K562 (cell line): ENCODE results near the gene LRMDA. TPM values are rescaled to one million over a fixed set of nuclear protein-coding genes. Genes with fewer than 3 reads are reported as not detected.

ENCODE experiments used
- HDGF ChIP-seq: fragments of 450-650 bp; IDR thresholded peaks from 2 replicates; pipeline ENCODE4 v1.6.1; 2016
- HIVEP1 ChIP-seq: fragments of 250-450 bp; sonication (Bioruptor Pico); IDR thresholded peaks from 2 replicates; pipeline ENCODE4 v1.4.0; 2020; ENCODE audit warnings: mild to moderate bottlenecking
- POLR2H ChIP-seq: IDR thresholded peaks from 2 replicates; pipeline ENCODE4 v1.6.1; 2016; ENCODE audit warnings: missing genetic modification characterization, low read depth, mild to moderate bottlenecking, control low read depth, missing compliant biosample characterization, moderate library complexity
- ZFP36 ChIP-seq: fragments of 150-350 bp; IDR thresholded peaks from 2 replicates; pipeline ENCODE4 v1.6.1; 2018; ENCODE audit warnings: low read length, low read depth; ENCODE audit not compliant: partially characterized antibody
- polyA plus RNA-seq, 8 experiments: library from polyadenylated mRNA; depleted of rRNA in 4 of 8; stranded (reverse) in 5 of 8; unstranded in 3 of 8; fragments of >200 nt; fragmentation: Nextera tagmentation in 2 of 8; fragmentation: Illumina TruSeq in 1 of 8; extraction: Ambion mirVana in 2 of 8; extraction: Trizol in 1 of 8; gene quantifications; 2 replicates each; pipeline versions ENCODE4 v1.2.1 to v1.2.3, GENCODE V29; 2011 to 2014; ENCODE audit warnings: inconsistent platforms in 1 of 8, missing spikeins in 1 of 8
- total RNA-seq, 7 experiments: library from RNA; depleted of rRNA in 6 of 7; stranded (reverse); fragments of >200 nt in 6 of 7; fragmentation: Illumina TruSeq in 2 of 7; extraction: Trizol in 2 of 7; gene quantifications; 2 replicates each; pipeline versions ENCODE4 v1.2.1 to v1.2.3, GENCODE V29; 2011 to 2021; ENCODE audit warnings: low replicate concordance in 1 of 7
- TF ChIP-seq, protein P1 (sequence below): fragments of 250-450 bp; sonication (Bioruptor Pico); IDR thresholded peaks from 2 replicates; pipeline ENCODE4 v1.4.0; 2020; ENCODE audit warnings: mild to moderate bottlenecking, moderate library complexity
- TF ChIP-seq, protein P2 (sequence below): fragments of 450-650 bp; IDR thresholded peaks from 2 replicates; pipeline ENCODE4 v1.6.1; 2014; ENCODE audit warnings: low read depth, mild to moderate bottlenecking, moderate library complexity, borderline replicate concordance
- TF ChIP-seq, protein P3 (sequence below): fragments of 450-650 bp; formaldehyde crosslinking; IDR thresholded peaks from 2 replicates; pipeline ENCODE4 v1.4.0; 2022; ENCODE audit warnings: missing genetic modification characterization

The LRMDA gene
- total and polyA plus RNA-seq, 9 of the 15 experiments (the other 6 are each of a cell fraction or from before 2014, with no cell fraction given): 0.25 TPM; not detected in 8

DNA sequence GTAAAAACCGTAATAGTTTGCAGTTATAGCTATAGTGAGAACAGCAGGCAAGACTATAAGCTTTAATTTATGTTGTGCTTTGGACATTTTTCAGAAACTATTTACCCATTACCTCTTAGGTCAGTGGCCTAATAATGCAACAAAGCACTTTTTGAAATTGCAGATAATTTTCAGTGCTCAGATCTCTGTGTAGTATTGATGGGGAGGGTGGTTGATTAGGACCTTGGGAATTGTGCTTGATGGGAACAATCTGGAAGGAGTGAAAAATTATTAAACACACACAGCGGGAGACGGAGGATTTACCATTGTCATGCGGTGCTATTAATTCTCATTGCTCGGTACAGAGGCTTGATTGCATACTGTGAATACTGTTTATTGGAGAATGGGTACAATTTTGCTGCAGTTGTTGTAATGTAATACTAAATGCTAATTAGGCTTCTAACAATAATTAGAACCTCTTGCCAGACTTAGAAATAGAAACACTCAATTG, 304.8 kb downstream of the LRMDA start (continued):
- TF ChIP-seq, protein P1, sequence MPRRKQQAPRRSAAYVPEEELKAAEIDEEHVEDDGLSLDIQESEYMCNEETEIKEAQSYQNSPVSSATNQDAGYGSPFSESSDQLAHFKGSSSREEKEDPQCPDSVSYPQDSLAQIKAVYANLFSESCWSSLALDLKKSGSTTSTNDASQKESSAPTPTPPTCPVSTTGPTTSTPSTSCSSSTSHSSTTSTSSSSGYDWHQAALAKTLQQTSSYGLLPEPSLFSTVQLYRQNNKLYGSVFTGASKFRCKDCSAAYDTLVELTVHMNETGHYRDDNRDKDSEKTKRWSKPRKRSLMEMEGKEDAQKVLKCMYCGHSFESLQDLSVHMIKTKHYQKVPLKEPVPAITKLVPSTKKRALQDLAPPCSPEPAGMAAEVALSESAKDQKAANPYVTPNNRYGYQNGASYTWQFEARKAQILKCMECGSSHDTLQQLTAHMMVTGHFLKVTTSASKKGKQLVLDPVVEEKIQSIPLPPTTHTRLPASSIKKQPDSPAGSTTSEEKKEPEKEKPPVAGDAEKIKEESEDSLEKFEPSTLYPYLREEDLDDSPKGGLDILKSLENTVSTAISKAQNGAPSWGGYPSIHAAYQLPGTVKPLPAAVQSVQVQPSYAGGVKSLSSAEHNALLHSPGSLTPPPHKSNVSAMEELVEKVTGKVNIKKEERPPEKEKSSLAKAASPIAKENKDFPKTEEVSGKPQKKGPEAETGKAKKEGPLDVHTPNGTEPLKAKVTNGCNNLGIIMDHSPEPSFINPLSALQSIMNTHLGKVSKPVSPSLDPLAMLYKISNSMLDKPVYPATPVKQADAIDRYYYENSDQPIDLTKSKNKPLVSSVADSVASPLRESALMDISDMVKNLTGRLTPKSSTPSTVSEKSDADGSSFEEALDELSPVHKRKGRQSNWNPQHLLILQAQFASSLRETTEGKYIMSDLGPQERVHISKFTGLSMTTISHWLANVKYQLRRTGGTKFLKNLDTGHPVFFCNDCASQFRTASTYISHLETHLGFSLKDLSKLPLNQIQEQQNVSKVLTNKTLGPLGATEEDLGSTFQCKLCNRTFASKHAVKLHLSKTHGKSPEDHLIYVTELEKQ (CRISPR knock-in tag): no peak
- TF ChIP-seq, protein P2, sequence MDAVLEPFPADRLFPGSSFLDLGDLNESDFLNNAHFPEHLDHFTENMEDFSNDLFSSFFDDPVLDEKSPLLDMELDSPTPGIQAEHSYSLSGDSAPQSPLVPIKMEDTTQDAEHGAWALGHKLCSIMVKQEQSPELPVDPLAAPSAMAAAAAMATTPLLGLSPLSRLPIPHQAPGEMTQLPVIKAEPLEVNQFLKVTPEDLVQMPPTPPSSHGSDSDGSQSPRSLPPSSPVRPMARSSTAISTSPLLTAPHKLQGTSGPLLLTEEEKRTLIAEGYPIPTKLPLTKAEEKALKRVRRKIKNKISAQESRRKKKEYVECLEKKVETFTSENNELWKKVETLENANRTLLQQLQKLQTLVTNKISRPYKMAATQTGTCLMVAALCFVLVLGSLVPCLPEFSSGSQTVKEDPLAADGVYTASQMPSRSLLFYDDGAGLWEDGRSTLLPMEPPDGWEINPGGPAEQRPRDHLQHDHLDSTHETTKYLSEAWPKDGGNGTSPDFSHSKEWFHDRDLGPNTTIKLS: no peak
- TF ChIP-seq, protein P3, sequence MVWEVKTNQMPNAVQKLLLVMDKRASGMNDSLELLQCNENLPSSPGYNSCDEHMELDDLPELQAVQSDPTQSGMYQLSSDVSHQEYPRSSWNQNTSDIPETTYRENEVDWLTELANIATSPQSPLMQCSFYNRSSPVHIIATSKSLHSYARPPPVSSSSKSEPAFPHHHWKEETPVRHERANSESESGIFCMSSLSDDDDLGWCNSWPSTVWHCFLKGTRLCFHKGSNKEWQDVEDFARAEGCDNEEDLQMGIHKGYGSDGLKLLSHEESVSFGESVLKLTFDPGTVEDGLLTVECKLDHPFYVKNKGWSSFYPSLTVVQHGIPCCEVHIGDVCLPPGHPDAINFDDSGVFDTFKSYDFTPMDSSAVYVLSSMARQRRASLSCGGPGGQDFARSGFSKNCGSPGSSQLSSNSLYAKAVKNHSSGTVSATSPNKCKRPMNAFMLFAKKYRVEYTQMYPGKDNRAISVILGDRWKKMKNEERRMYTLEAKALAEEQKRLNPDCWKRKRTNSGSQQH: no peak
- TF ChIP-seq POLR2H (tag) (no peak), HIVEP1 (no peak), HDGF (no peak), ZFP36 (no peak)
